ENCODE data around the gene LATS2.
"Not testable (repeated sequence)": the region's sequence is repeated elsewhere in the genome, so short reads cannot be mapped to it uniquely, and the experiment has no call there.

LATS2 gene

GRCh38 chr13:20940083-20940482 is 121.3 kb downstream of the LATS2 start:
- FAIRE-seq (no peak), DNase-seq (ENCODE audit: insufficient read length, low spot score) (no peak)
- TF ChIP-seq CTCF (IDR thresholded peaks at IDR 0.05; ENCODE audit: insufficient read depth, missing control alignments) = no peak

GRCh38 chr13:20939662-20940061 is 121.7 kb downstream of the LATS2 start:
- no peak for TF ChIP-seq CTCF (IDR thresholded peaks at IDR 0.05; ENCODE audit: insufficient read depth, missing control alignments)
- no peak for DNase-seq (ENCODE audit: insufficient read length, low spot score)
- no peak for FAIRE-seq

- FAIRE-seq (no peak), DNase-seq (ENCODE audit: insufficient read length, low spot score) (no peak)
- TF ChIP-seq CTCF (IDR thresholded peaks at IDR 0.05; ENCODE audit: insufficient read depth, missing control alignments) = no peak
Measured at GRCh38 chr13:20938302-20938701, 123.1 kb downstream of the LATS2 start.

GRCh38 chr13:20927596-20928257 is 133.7 kb downstream of the LATS2 start:
- DNase-seq (ENCODE audit: insufficient read length, low spot score) (no peak), FAIRE-seq (no peak)
- no peak for TF ChIP-seq CTCF (IDR thresholded peaks at IDR 0.05; ENCODE audit: insufficient read depth, missing control alignments)

- not testable (repeated sequence) for DNase-seq (ENCODE audit: insufficient read length, low spot score); FAIRE-seq
Measured at GRCh38 chr13:20925395-20925790, 136.0 kb downstream of the LATS2 start.

GRCh38 chr13:20924758-20925394 is 136.5 kb downstream of the LATS2 start:
- FAIRE-seq (peak; percentile 67), DNase-seq (ENCODE audit: insufficient read length, low spot score) (no peak)
- peak; percentile 92 for TF ChIP-seq CTCF (IDR thresholded peaks at IDR 0.05; ENCODE audit: insufficient read depth, missing control alignments)

- no peak for DNase-seq (ENCODE audit: insufficient read length, low spot score)
Measured at GRCh38 chr13:20923272-20923671, 138.1 kb downstream of the LATS2 start.

More at GRCh38 chr13:20923272-20923671, 138.1 kb downstream of the LATS2 start:
- TF ChIP-seq CTCF (IDR thresholded peaks at IDR 0.05; ENCODE audit: insufficient read depth, missing control alignments) = no peak
- FAIRE-seq = no peak

Data from D721Med (cell line).